Thymus (tissue), 14 donors: ENCODE results near the gene GK. TPM values are rescaled to one million over a fixed set of nuclear protein-coding genes. Genes with fewer than 3 reads are reported as not detected.

Experiments used
- DNase-seq, 9 donors: peaks; one replicate each; pipeline ENCODE4 v3.0.0-alpha.2; 2013; ENCODE audit warnings: low spot score in 9 of 9, low read depth in 6 of 9, missing footprints in 1 of 9
- H3K27ac ChIP-seq, 2 donors: one replicate each; pipeline ENCODE4 v1.5.1; 2013; ENCODE audit warnings: control low read depth in 1 of 2, low read depth in 1 of 2, low read length in 1 of 2, mild to moderate bottlenecking in 1 of 2, moderate library complexity in 1 of 2
- H3K27me3 ChIP-seq, 2 donors: one replicate each; pipeline ENCODE4 v1.5.1; 2013; ENCODE audit warnings: low read length in 1 of 2; ENCODE audit not compliant: control insufficient read depth in 2 of 2, insufficient read depth in 1 of 2
- H3K36me3 ChIP-seq, 2 donors: one replicate each; pipeline ENCODE4 v1.5.1; 2013; ENCODE audit warnings: low read length in 1 of 2, mild to moderate bottlenecking in 1 of 2, moderate library complexity in 1 of 2; ENCODE audit not compliant: control insufficient read depth in 2 of 2, insufficient read depth in 2 of 2
- H3K4me1 ChIP-seq, 2 donors: one replicate each; pipeline ENCODE4 v1.5.1; 2013; ENCODE audit warnings: low read length in 2 of 2; ENCODE audit not compliant: control insufficient read depth in 2 of 2, insufficient read depth in 2 of 2
- H3K4me3 ChIP-seq, 2 donors: one replicate each; pipeline ENCODE4 v1.5.1; 2013; ENCODE audit warnings: low read length in 2 of 2, control low read depth in 1 of 2, mild to moderate bottlenecking in 1 of 2
- H3K9me3 ChIP-seq, 2 donors: one replicate each; pipeline ENCODE4 v1.5.1; 2013; ENCODE audit warnings: low read length in 1 of 2, mild to moderate bottlenecking in 1 of 2; ENCODE audit not compliant: control insufficient read depth in 2 of 2, insufficient read depth in 1 of 2
- WGBS: extraction: QIAGEN DNeasy Blood & Tissue Kit; methylation state at CpG from one replicate; pipeline ENCODE4 v1.1.7; 2013; 5-methylcytosine and 5-hydroxymethylcytosine counted together
- long read RNA-seq, 10 donors: transcript quantifications; one replicate each; lab custom pipeline, GENCODE V29; 2026
- polyA plus RNA-seq: library from polyadenylated mRNA; stranded (reverse); fragments of 200-250 nt; gene quantifications from one replicate; pipeline ENCODE4 v1.2.3, GENCODE V29; 2013
- total RNA-seq: library from RNA; stranded (reverse); fragments of 120-200 nt; gene quantifications from one replicate; pipeline ENCODE4 v1.2.4, GENCODE V29; 2013
- donor health status: healthy.

The GK gene
- 6.2 TPM for total RNA-seq
- 8.6 TPM for polyA plus RNA-seq
- long read RNA-seq, donor 1, result 0 reads
- long read RNA-seq, donor 2, partial matches to known transcripts, result 0 of 2 reads
- long read RNA-seq, donor 2, other reads (novel, unspliced or antisense), result 0 of 2 reads
- long read RNA-seq, donor 3, partial matches to known transcripts, result 0 of 2 reads
- long read RNA-seq, donor 3, other reads (novel, unspliced or antisense), result 0 of 2 reads
- long read RNA-seq, donor 4, partial matches to known transcripts, result 0 of 1 reads
- long read RNA-seq, donor 4, other reads (novel, unspliced or antisense), result 0 of 1 reads
- long read RNA-seq, donor 5, partial matches to known transcripts, result 0 of 6 reads
- long read RNA-seq, donor 5, other reads (novel, unspliced or antisense), result 0 of 6 reads
- long read RNA-seq, donor 6, full-length matches to known transcripts, result 1 of 1 reads
- long read RNA-seq, donor 6, partial matches to known transcripts, result 0 of 1 reads
- long read RNA-seq, donor 6, other reads (novel, unspliced or antisense), result 0 of 1 reads
- long read RNA-seq, donor 7, partial matches to known transcripts, result 0 of 4 reads
- long read RNA-seq, donor 7, other reads (novel, unspliced or antisense), result 0 of 4 reads
- long read RNA-seq, donor 8, result 0 reads
- long read RNA-seq, donor 9, partial matches to known transcripts, result 0 of 2 reads
- long read RNA-seq, donor 9, other reads (novel, unspliced or antisense), result 0 of 2 reads
- long read RNA-seq, donor 10, partial matches to known transcripts, result 0 of 1 reads
- long read RNA-seq, donor 10, other reads (novel, unspliced or antisense), result 0 of 1 reads

DNA sequence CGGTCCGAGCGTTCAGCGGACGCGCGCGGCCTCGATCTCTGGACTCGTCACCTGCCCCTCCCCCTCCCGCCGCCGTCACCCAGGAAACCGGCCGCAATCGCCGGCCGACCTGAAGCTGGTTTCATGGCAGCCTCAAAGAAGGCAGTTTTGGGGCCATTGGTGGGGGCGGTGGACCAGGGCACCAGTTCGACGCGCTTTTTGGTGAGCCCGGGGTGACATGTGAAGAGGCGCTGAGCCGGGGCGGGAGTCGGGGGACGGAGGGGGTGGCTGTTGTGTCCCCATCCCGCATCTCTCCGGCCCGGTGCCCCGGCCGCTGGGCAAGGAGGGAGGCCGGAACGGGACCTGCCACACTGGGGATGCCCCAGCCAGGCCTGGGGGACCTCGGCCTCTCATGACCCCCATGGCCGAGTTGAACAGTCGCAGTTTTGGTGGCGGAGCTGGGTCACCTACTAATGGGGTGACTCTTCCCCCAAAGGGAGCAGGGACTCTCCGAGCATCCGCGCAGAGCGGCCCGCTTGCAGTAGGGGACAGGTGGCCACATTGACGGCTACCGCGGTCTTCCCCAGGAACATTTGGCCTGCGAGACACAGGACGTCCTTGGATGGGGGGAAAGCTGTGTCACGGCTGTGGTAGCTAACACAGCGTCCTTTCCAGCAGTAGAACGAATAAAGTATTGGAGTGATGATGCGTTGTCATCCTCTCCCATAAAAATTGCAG, at the start of gene GK:
Gene GK, plus strand, starts transcription at position 9 of the 717 bp plus-strand sequence. Its CDS starts 115 bp downstream, at position 124.
- Histone ChIP-seq H3K27ac (peak within 1 kb of the TSS; percentile 66 to 80), H3K27me3 (no peaks in the 10 kb centered on the region), H3K4me1 (no peaks in the 10 kb centered on the region), H3K36me3 (no peaks in the 10 kb centered on the region), H3K4me3 (peak within 1 kb of the TSS; percentile 57 to 75), H3K9me3 (no peaks in the 10 kb centered on the region)
- DNase-seq, result peak in 2 of 9 donors; percentile 6 to 8
- WGBS, result 2% methylated on average over 52 of the region's 53 CpGs

DNA sequence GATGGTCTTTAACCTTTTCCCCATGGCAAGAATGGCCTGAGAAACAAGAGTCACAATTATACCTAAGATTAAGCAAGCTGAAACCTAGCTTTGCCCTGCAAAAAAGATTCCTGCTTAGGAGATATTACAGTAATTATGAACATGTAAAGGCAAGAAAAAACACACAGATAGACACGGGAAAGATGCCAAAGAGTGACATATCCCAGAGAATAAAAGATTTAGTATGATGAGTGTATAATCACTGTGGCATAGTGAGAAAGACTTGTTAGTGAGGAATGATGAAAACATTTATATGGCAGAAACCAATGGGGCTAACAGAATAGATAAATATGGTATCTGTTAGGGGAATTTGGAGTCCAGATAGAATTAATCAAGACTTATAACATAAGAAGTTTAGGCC, 46.1 kb upstream of the GK start:
- no peak overlapping the region for H3K4me3 ChIP-seq
- H3K27ac ChIP-seq, result no peak overlapping the region
- no peak for DNase-seq
- no peaks in the 10 kb centered on the region for H3K4me1 ChIP-seq
- 96% methylated on average over 1 of the region's 1 CpG for WGBS
- H3K9me3 ChIP-seq, result no peaks in the 10 kb centered on the region
- no peaks in the 10 kb centered on the region for H3K27me3 ChIP-seq
- no peaks in the 10 kb centered on the region for H3K36me3 ChIP-seq

DNA sequence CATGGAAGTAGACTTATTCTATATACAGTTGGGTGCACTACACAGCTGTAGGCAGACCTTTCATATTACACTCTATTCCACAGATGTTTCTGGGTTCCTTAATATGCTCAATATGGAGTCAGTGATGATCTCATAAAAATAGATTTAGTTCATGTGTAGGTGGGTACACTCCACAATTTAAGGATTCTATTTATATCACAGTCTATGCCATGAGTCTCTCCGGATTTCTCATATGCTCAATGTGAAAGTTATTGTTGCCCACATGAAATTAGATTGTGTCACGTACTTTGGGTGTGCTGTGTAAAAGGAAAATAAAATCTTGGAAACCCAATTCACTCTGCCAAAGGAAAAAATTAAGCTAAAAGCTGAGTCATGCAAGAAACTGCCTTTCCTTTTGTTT, 43.2 kb upstream of the GK start:
- no peaks in the 10 kb centered on the region for H3K36me3 ChIP-seq
- no peak overlapping the region for H3K27ac ChIP-seq
- no peaks in the 10 kb centered on the region for H3K9me3 ChIP-seq
- 97% methylated on average over 2 of the region's 2 CpGs for whole genome bisulfite sequencing
- H3K27me3 ChIP-seq, result no peaks in the 10 kb centered on the region
- no peak for DNase-seq
- no peaks in the 10 kb centered on the region for H3K4me1 ChIP-seq
- H3K4me3 ChIP-seq, result no peak overlapping the region

DNA sequence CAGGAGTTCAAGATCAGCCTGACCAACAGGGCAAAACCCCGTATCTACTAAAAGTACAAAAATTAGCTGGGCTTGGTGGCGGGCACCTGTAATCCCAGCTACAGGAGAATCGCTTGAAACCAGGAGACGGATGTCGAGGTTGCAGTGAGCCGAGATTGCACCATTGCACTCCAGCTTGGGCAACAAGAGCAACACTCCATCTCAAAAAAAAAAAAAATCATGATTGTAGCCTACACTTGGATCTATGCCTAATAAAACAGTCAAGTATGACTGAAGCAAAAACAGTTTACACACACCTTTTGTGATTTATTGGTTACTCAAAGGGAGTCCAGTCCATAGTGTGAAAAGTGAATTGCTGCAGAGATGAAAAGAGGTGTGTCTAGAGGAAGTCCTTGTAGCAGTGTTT, 41.0 kb upstream of the GK start:
- Histone ChIP-seq H3K36me3 (no peaks in the 10 kb centered on the region), H3K9me3 (no peaks in the 10 kb centered on the region), H3K27me3 (no peaks in the 10 kb centered on the region), H3K27ac (no peak overlapping the region), H3K4me1 (no peaks in the 10 kb centered on the region), H3K4me3 (no peak overlapping the region)
- DNase-seq, result no peak
- 96% methylated on average over 6 of the region's 6 CpGs for WGBS

DNA sequence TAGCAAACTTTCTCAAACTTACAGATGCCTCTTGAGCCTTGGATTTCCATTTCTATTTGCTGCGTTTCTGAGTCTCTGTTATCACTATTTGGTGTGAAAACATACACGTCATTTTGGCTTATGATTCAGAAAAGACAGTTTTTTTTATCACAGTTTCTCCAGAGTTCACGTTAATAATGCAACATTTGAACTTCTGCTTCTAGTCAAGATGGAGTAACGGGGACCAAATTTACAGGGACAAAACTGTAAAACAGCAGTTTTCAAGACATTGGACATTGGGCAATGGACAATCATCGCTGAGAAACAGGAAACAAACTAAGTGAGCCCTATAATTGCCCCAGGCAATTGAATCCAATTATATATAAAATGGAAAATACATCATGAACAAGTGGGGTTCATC, 39.5 kb upstream of the GK start:
- Histone ChIP-seq H3K9me3 (no peaks in the 10 kb centered on the region), H3K27me3 (no peaks in the 10 kb centered on the region), H3K4me1 (no peaks in the 10 kb centered on the region), H3K36me3 (no peaks in the 10 kb centered on the region), H3K4me3 (no peak overlapping the region), H3K27ac (no peak overlapping the region)
- DNase-seq, result no peak
- 96% methylated on average over 5 of the region's 5 CpGs for WGBS

DNA sequence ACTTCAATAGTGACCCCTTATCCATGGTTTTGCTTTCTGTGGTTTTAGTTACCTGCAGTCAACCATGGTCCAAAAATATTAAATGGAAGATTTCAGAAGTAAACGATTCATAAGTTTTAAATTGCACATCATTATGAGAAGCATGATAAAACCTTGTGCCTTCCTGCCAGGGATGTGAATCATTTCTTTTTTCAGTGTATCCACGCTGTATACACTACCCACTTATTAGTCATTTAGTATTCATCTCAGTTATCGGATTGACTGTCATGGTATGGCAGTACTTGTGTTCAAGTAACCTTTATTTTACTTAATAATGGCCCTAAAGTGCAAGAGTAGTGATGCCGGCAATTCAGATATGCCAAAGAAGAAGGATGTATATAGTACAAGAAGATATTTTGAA, 38.0 kb upstream of the GK start:
- Histone ChIP-seq H3K4me1 (no peaks in the 10 kb centered on the region), H3K27me3 (no peaks in the 10 kb centered on the region), H3K36me3 (no peaks in the 10 kb centered on the region), H3K9me3 (no peaks in the 10 kb centered on the region), H3K4me3 (no peak overlapping the region), H3K27ac (no peak overlapping the region)
- no peak for DNase-seq
- WGBS, result 92% methylated on average over 4 of the region's 4 CpGs

DNA sequence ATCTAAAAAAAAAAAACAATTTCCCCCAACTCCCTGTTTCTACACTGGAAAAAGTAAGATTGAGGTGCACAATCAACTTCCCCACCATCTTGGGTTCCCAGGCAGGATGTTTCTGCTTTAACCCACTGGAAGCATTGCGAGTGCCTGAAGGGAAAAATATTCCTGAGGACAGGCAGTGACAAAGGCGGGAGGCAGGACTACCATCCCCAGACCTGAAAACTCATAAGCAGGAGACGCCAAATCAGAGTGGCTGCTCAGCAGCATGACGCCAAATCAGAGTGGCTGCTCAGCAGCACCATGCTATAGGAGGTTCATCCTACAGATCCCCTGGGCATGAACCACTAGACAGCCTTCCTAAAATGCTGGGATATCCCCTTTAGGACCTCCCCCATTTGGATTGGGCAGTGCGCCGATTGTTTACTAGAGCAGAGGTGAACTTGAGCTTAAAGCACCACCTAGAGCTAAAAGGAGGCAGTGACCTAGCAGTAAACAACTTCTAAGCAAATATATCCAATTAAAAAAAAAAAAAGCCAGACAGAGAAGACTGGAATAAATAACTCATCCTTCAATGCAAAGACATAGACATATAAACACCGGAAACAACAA, 35.0 kb upstream of the GK start:
- H3K27ac ChIP-seq, result no peak overlapping the region
- H3K4me3 ChIP-seq, result no peak overlapping the region
- H3K9me3 ChIP-seq, result no peaks in the 10 kb centered on the region
- no peak for DNase-seq
- no peaks in the 10 kb centered on the region for H3K4me1 ChIP-seq
- 90% methylated on average over 7 of the region's 7 CpGs for WGBS
- H3K27me3 ChIP-seq, result no peaks in the 10 kb centered on the region
- no peaks in the 10 kb centered on the region for H3K36me3 ChIP-seq

DNA sequence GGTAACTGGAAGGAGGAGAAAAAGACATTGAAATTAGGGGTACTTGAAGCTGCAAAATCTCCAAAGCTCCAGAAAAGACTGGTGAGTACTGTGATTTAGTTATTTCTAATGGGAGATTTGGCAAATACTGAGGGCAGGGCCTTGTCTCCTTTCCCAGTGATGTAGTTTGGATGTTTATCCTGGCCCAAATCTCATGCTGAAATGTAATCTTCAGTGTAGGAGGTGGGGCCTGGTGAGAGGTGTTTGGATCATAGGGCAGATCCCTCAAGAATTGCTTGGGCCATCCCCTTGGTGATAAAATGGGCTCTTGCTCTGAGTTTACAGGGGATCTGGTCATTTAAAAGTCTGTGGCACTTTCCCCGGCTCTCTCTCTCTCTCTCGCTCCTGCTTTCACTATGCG, 33.1 kb upstream of the GK start:
- DNase-seq, result no peak
- H3K4me3 ChIP-seq, result no peak overlapping the region
- H3K9me3 ChIP-seq, result no peaks in the 10 kb centered on the region
- H3K36me3 ChIP-seq, result no peaks in the 10 kb centered on the region
- H3K4me1 ChIP-seq, result no peaks in the 10 kb centered on the region
- H3K27ac ChIP-seq, result no peak overlapping the region
- WGBS, result 98% methylated on average over 3 of the region's 3 CpGs
- no peaks in the 10 kb centered on the region for H3K27me3 ChIP-seq
